ENCODE results near the gene YWHAG.

DNA sequence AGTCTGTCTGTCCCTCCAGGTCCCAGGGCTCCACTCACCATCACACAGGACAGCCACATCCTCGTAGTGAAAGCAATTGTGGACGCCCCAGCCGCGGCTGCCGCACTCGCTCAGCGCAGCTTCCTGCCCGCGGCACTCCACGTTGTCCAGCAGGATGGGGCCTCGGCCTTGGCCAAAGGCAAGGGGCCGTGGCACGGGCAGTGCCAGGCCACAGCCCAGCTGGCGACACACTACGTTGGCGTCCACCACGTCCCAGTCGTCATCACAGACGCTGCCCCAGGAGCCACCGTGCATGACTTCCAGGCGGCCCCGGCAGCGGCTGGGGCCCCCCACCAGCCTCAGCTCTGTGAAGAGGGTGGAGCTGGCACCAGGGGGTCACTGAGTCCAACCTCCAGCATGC is 41.5 kb upstream of the YWHAG start:
- TF ChIP-seq RORA (CRISPR knock-in tag; IDR thresholded peaks at IDR 0.05), result no peak
- TF ChIP-seq, protein P1, sequence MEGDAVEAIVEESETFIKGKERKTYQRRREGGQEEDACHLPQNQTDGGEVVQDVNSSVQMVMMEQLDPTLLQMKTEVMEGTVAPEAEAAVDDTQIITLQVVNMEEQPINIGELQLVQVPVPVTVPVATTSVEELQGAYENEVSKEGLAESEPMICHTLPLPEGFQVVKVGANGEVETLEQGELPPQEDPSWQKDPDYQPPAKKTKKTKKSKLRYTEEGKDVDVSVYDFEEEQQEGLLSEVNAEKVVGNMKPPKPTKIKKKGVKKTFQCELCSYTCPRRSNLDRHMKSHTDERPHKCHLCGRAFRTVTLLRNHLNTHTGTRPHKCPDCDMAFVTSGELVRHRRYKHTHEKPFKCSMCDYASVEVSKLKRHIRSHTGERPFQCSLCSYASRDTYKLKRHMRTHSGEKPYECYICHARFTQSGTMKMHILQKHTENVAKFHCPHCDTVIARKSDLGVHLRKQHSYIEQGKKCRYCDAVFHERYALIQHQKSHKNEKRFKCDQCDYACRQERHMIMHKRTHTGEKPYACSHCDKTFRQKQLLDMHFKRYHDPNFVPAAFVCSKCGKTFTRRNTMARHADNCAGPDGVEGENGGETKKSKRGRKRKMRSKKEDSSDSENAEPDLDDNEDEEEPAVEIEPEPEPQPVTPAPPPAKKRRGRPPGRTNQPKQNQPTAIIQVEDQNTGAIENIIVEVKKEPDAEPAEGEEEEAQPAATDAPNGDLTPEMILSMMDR (CRISPR knock-in tag; IDR thresholded peaks at IDR 0.05), result no peak
- no peak for TF ChIP-seq HOXA3 (CRISPR knock-in tag; IDR thresholded peaks at IDR 0.05)
- TF ChIP-seq TBX2 (CRISPR knock-in tag; IDR thresholded peaks at IDR 0.05; ENCODE audit: borderline replicate concordance), result no peak
- TF ChIP-seq ZNF672 (CRISPR knock-in tag; IDR thresholded peaks at IDR 0.05), result no peak
- TF ChIP-seq SMC3 (IDR thresholded peaks at IDR 0.05; ENCODE audit: low read length), result no peak
- no peak for TF ChIP-seq ZNF883 (CRISPR knock-in tag; IDR thresholded peaks at IDR 0.05; ENCODE audit: not compliant biosample characterization)
- TF ChIP-seq ZNF33B (CRISPR knock-in tag; IDR thresholded peaks at IDR 0.05), result no peak
- no peak for TF ChIP-seq ZNF501 (CRISPR knock-in tag; IDR thresholded peaks at IDR 0.05)
- TF ChIP-seq, protein P2, sequence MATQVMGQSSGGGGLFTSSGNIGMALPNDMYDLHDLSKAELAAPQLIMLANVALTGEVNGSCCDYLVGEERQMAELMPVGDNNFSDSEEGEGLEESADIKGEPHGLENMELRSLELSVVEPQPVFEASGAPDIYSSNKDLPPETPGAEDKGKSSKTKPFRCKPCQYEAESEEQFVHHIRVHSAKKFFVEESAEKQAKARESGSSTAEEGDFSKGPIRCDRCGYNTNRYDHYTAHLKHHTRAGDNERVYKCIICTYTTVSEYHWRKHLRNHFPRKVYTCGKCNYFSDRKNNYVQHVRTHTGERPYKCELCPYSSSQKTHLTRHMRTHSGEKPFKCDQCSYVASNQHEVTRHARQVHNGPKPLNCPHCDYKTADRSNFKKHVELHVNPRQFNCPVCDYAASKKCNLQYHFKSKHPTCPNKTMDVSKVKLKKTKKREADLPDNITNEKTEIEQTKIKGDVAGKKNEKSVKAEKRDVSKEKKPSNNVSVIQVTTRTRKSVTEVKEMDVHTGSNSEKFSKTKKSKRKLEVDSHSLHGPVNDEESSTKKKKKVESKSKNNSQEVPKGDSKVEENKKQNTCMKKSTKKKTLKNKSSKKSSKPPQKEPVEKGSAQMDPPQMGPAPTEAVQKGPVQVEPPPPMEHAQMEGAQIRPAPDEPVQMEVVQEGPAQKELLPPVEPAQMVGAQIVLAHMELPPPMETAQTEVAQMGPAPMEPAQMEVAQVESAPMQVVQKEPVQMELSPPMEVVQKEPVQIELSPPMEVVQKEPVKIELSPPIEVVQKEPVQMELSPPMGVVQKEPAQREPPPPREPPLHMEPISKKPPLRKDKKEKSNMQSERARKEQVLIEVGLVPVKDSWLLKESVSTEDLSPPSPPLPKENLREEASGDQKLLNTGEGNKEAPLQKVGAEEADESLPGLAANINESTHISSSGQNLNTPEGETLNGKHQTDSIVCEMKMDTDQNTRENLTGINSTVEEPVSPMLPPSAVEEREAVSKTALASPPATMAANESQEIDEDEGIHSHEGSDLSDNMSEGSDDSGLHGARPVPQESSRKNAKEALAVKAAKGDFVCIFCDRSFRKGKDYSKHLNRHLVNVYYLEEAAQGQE (IDR thresholded peaks at IDR 0.05; ENCODE audit: borderline replicate concordance in 1 of 2, low read depth in 1 of 2, low read length in 2 of 2), result no peak
- TF ChIP-seq, protein P3, sequence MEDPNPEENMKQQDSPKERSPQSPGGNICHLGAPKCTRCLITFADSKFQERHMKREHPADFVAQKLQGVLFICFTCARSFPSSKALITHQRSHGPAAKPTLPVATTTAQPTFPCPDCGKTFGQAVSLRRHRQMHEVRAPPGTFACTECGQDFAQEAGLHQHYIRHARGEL (CRISPR knock-in tag; IDR thresholded peaks at IDR 0.05), result no peak
- TF ChIP-seq, protein P4, sequence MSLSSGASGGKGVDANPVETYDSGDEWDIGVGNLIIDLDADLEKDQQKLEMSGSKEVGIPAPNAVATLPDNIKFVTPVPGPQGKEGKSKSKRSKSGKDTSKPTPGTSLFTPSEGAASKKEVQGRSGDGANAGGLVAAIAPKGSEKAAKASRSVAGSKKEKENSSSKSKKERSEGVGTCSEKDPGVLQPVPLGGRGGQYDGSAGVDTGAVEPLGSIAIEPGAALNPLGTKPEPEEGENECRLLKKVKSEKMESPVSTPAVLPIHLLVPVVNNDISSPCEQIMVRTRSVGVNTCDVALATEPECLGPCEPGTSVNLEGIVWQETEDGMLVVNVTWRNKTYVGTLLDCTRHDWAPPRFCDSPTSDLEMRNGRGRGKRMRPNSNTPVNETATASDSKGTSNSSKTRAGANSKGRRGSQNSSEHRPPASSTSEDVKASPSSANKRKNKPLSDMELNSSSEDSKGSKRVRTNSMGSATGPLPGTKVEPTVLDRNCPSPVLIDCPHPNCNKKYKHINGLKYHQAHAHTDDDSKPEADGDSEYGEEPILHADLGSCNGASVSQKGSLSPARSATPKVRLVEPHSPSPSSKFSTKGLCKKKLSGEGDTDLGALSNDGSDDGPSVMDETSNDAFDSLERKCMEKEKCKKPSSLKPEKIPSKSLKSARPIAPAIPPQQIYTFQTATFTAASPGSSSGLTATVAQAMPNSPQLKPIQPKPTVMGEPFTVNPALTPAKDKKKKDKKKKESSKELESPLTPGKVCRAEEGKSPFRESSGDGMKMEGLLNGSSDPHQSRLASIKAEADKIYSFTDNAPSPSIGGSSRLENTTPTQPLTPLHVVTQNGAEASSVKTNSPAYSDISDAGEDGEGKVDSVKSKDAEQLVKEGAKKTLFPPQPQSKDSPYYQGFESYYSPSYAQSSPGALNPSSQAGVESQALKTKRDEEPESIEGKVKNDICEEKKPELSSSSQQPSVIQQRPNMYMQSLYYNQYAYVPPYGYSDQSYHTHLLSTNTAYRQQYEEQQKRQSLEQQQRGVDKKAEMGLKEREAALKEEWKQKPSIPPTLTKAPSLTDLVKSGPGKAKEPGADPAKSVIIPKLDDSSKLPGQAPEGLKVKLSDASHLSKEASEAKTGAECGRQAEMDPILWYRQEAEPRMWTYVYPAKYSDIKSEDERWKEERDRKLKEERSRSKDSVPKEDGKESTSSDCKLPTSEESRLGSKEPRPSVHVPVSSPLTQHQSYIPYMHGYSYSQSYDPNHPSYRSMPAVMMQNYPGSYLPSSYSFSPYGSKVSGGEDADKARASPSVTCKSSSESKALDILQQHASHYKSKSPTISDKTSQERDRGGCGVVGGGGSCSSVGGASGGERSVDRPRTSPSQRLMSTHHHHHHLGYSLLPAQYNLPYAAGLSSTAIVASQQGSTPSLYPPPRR (CRISPR knock-in tag; IDR thresholded peaks at IDR 0.05; ENCODE audit: borderline replicate concordance), result no peak
